Left forelimb (tissue), 1 donor: ENCODE data around the gene GSTCD.

Experiments
- DNase-seq: peaks from one replicate; pipeline ENCODE4 v3.0.0-alpha.2; 2018; ENCODE audit warnings: low spot score

Gene GSTCD

DNA sequence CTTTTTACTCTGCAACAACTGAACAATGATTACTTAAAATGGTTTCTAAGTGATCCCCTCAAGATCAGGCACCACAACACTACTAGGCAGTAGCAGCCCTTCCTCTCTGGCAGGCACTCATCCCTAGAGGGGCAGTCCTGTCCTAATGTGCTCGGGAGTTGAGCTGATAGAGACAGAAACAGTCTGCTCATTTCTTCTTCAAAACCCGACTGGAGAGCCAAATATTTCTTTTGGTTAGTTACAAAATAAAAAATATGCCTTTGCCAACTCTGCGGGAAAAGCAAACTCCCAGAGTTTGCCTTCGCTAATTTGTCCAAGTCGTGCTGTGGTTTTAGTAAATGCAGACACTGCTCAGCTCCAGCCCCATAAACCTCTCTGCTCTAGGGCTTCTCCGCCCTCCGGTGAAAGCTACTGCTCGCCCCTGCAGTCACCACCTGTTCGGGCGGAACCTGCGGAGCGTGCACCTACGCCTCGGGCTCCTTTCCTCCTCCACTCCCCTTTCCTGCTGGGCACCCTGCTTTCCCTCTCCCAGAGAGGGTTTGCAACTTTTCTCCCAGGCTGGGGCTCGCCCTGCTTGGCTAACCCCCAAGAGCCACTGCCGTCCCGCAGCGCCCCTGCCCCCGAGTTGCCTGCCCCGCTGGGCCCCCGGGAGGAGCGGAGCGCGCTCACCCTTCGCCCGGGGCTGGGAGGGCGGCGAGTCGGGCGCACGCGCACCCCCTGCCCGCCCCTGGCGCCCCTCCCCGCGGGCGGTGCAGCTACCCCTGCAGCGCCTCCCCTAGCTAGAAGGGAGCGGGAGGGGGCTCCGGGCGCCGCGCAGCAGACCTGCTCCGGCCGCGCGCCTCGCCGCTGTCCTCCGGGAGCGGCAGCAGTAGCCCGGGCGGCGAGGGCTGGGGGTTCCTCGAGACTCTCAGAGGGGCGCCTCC lies 186.3 kb downstream of the GSTCD start, which contains the start of gene NPNT:
Gene NPNT, plus strand, starts transcription at position 812 of the 923 bp plus-strand sequence. CDS start 182 bp downstream, outside the sequence.
- no peak for DNase-seq

DNA sequence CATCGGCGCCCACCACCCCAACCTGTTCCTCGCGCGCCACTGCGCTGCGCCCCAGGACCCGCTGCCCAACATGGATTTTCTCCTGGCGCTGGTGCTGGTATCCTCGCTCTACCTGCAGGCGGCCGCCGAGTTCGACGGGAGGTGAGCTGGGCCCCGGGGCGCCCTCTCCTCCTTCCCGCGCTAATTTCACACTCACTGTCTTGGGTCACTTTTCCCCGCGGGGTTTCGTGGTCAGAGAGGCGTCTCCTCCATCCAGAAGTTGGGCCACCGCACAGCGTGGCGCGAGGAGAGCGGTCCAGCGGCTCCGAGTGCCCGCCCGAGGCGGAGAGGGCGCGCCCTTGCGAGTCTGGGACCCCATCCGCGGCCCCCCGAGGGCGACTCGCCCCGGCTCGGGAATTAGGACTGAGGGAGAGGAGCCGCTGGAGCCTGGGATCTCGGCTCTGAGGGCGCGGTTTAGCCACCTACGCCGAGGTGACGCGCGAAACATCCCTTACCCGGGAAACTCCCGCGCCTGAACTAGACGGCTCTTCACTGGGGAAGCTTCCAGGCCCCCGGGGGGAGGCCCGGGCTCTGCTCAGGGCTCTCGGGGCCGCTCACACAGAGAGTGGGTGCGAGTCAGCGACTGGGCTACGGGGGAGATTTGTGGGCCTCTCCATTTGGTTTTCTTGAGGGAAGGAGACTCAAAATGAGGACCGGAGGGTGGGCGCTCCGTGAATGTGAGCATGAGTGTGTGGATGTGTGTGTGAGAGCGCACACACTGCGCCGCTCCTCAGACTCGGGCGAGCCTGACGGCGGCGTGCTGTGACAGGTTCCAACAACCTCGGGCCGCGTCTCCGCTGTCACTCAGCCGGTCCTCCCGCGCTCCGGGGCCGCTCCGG lies 187.2 kb downstream of the GSTCD start:
- peak; percentile 69 for DNase-seq

DNA sequence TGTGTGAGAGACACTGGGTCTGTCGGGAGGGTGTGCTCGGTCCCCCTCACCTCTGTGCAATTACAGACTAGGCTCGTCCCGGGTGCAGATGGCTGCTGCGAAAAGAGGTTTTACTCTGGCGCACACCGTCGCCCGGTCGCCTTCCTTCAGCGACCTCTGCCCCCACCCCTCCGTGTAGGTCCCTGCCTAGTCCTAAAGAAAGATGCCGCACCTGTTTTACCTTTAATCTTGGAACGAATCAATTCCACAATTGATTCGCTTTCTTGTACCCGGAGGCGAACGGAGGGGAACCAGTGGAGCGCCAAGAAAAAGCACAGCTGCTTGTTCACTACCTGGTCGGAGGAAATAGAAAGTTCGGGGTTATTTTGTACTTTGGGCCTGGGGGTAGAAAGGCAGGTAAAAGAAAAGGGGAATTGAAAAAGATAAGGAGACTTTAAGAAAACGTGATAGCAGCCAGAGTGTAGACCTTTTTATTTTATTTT lies 187.9 kb downstream of the GSTCD start:
- no peak for DNase-seq
